SK-N-SH (cell line): ENCODE measurements around the gene AP1M2. TPM values are rescaled to one million over a fixed set of nuclear protein-coding genes. Genes with fewer than 3 reads are reported as not detected.

Experiments used
- CTCF ChIA-PET: fragments of 300-600, 350-600 bp; formaldehyde crosslinking; extraction: SDS; loops from one replicate; lab custom pipeline; 2021; lab: Yijun Ruan, JAX
- POLR2A ChIA-PET: fragments of 350-600 bp; sonication (Branson Sonifier 250); formaldehyde crosslinking; extraction: SDS; loops from one replicate; lab custom pipeline; 2020; ENCODE audit warnings: antibody characterized with exemption, inconsistent platforms; lab: Yijun Ruan, JAX
- DNase-seq: peaks from one replicate; pipeline ENCODE4 v3.0.0; 2012
- H2AFZ ChIP-seq: fragments of 200-600 bp; sonication (generic); 2 replicates; pipeline ENCODE4 v1.8.1; 2016; ENCODE audit warnings: antibody characterized with exemption, mild to moderate bottlenecking, low read depth
- H3F3A ChIP-seq: fragments of 200-600 bp; sonication (generic); replicated peaks from 2 replicates; pipeline ENCODE3; 2016; ENCODE audit warnings: antibody characterized with exemption, mild to moderate bottlenecking; ENCODE audit not compliant: insufficient read depth
- H3K27ac ChIP-seq, 2 experiments: fragments of 200-500 bp in 1 of 2; fragments of 200-600 bp in 1 of 2; sonication (Bioruptor generic) in 1 of 2; sonication (generic), shearing (Covaris generic) in 1 of 2; 2 replicates each; pipeline versions ENCODE4 v1.5.1 to v1.6.1; 2014 to 2016; ENCODE audit warnings: low read depth in 2 of 2, inconsistent platforms in 1 of 2, low read length in 1 of 2, mild to moderate bottlenecking in 1 of 2, mixed read lengths in 1 of 2
- H3K27me3 ChIP-seq: fragments of 200-600 bp; sonication (generic), shearing (Covaris generic); 2 replicates; pipeline ENCODE4 v1.6.1; 2016; ENCODE audit warnings: mixed run types; ENCODE audit not compliant: insufficient read depth
- H3K36me3 ChIP-seq, 2 experiments: fragments of 200-500 bp in 1 of 2; fragments of 200-600 bp in 1 of 2; sonication (Bioruptor generic) in 1 of 2; sonication (generic) in 1 of 2; replicated peaks in 1 of 2; 2 replicates each; pipeline versions ENCODE3 to v1.5.1; 2014 to 2016; ENCODE audit warnings: low read length in 1 of 2, mild to moderate bottlenecking in 1 of 2; ENCODE audit not compliant: insufficient read depth in 2 of 2, control insufficient read depth in 1 of 2
- H3K4me1 ChIP-seq, 2 experiments: fragments of 200-500 bp in 1 of 2; fragments of 200-600 bp in 1 of 2; sonication (Bioruptor generic) in 1 of 2; sonication (generic), shearing (Covaris generic) in 1 of 2; 2 replicates each; pipeline versions ENCODE4 v1.5.1 to v1.6.1; 2014 to 2016; ENCODE audit warnings: low read depth in 1 of 2, low read length in 1 of 2, mixed run types in 1 of 2; ENCODE audit not compliant: insufficient read depth in 2 of 2, control insufficient read depth in 1 of 2
- H3K4me2 ChIP-seq: fragments of 200-600 bp; sonication (generic), shearing (Covaris generic); 2 replicates; pipeline ENCODE4 v1.6.1; 2017; ENCODE audit warnings: mixed run types
- H3K4me3 ChIP-seq, 2 experiments: fragments of 200-500 bp in 1 of 2; fragments of 200-600 bp in 1 of 2; sonication (Bioruptor generic) in 1 of 2; sonication (generic), shearing (Covaris generic) in 1 of 2; 2 replicates each; pipeline versions ENCODE4 v1.5.1 to v1.8.1; 2014 to 2016; ENCODE audit warnings: low read depth in 2 of 2, inconsistent platforms in 1 of 2, low read length in 1 of 2, mild to moderate bottlenecking in 1 of 2, mixed read lengths in 1 of 2, moderate library complexity in 1 of 2
- H3K79me2 ChIP-seq: fragments of 200-600 bp; sonication (generic); 2 replicates; pipeline ENCODE4 v1.8.1; 2017; ENCODE audit warnings: mild to moderate bottlenecking; ENCODE audit not compliant: insufficient read depth
- H3K9ac ChIP-seq: fragments of 200-600 bp; sonication (generic); 2 replicates; pipeline ENCODE4 v1.6.1; 2017; ENCODE audit warnings: mixed run types
- H3K9me2 ChIP-seq: fragments of 200-600 bp; sonication (generic); 2 replicates; pipeline ENCODE4 v1.6.1; 2017; ENCODE audit warnings: mixed run types
- H3K9me3 ChIP-seq: fragments of 200-600 bp; sonication (generic); 2 replicates; pipeline ENCODE4 v1.6.1; 2017; ENCODE audit warnings: mixed run types, mild to moderate bottlenecking, moderate library complexity
- H4K20me1 ChIP-seq: fragments of 200-600 bp; sonication (generic); 2 replicates; pipeline ENCODE4 v1.6.1; 2017; ENCODE audit warnings: mild to moderate bottlenecking, mixed run types; ENCODE audit not compliant: insufficient read depth
- CHD2 ChIP-seq: fragments of 150-350 bp; IDR thresholded peaks from 2 replicates; pipeline ENCODE4 v1.6.1; 2018; ENCODE audit warnings: low read length; ENCODE audit not compliant: partially characterized antibody
- ELF1 ChIP-seq: IDR thresholded peaks from 2 replicates; pipeline ENCODE4 v1.4.0; 2012
- FOXM1 ChIP-seq: IDR thresholded peaks from 2 replicates; pipeline ENCODE4 v1.4.0; 2012; ENCODE audit warnings: low read depth, mild to moderate bottlenecking
- MEF2A ChIP-seq: IDR thresholded peaks from 2 replicates; pipeline ENCODE4 v1.4.0; 2012; ENCODE audit warnings: low read depth, borderline replicate concordance
- MXI1 ChIP-seq: IDR thresholded peaks from 2 replicates; pipeline ENCODE4 v1.6.1; 2012; ENCODE audit warnings: mild to moderate bottlenecking, low read depth, low read length, improper control_type of control experiment
- SIN3A ChIP-seq: IDR thresholded peaks from 2 replicates; pipeline ENCODE4 v1.6.1; 2012; ENCODE audit warnings: low read depth, mild to moderate bottlenecking, low read length, moderate library complexity, borderline replicate concordance
- TCF12 ChIP-seq: IDR thresholded peaks from 2 replicates; pipeline ENCODE4 v1.4.0; 2012
- USF1 ChIP-seq: IDR thresholded peaks from 2 replicates; pipeline ENCODE4 v1.4.0; 2012; ENCODE audit warnings: low read depth, borderline replicate concordance
- YY1 ChIP-seq: IDR thresholded peaks from 2 replicates; pipeline ENCODE4 v1.4.0; 2012; ENCODE audit warnings: low read depth, mild to moderate bottlenecking
- WGBS: methylation state at CpG from one replicate; pipeline ENCODE4 v1.1.6; 2017; ENCODE audit warnings: low lambda C conversion rate; 5-methylcytosine and 5-hydroxymethylcytosine counted together
- polyA plus RNA-seq, 3 experiments: library from polyadenylated mRNA; depleted of rRNA; stranded (reverse); fragments of >200 nt; gene quantifications; 2 replicates each; pipeline ENCODE4 v1.2.3, GENCODE V29; 2012
- TF ChIP-seq, protein P1 (sequence below): IDR thresholded peaks from 2 replicates; pipeline ENCODE4; 2012
- TF ChIP-seq, protein P2 (sequence below): IDR thresholded peaks from 2 replicates; pipeline ENCODE4 v1.4.0; 2012; ENCODE audit warnings: low read depth, borderline replicate concordance

The AP1M2 gene
- polyA plus RNA-seq, 1 of the 3 experiments (the other 2 are of a cell fraction) = 0.30 TPM

DNA sequence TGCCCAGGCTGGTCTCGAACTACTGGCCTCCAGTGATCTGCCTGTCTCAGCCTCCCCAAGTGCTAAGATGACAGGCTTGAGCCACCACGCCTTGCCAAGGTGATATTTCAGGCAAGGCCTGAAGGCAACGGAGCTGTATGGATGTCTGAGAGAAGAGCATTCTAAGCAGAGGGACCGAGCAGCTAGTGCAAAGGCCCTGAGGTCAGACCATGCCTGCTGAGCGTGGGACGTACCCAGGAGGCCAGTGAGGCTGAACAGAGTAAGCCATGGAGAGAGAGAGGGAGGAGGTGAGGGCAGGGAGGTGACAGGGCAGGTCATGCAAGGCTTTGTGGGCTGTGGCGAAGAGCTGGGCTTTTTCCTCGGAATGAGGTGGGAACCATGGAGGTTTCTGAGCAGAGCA lies 34.9 kb upstream of the AP1M2 start:
- Histone ChIP-seq H3K36me3 (no peaks in the 10 kb centered on the region), H3K79me2 (peaks cover 60% of the 10 kb centered on the region), H3K4me1 (peaks cover 0 to 3% of the 10 kb centered on the region in 2 experiments; a peak in 1 of 4 replicates), H3K27ac (no peak overlapping the region), H3K4me3 (no peak overlapping the region), H2AFZ (no peak overlapping the region), H4K20me1 (no peaks in the 10 kb centered on the region), H3K9me3 (no peaks in the 10 kb centered on the region), H3F3A (peaks cover 9% of the 10 kb centered on the region), H3K27me3 (no peaks in the 10 kb centered on the region), H3K9ac (no peak overlapping the region), H3K9me2 (no peaks in the 10 kb centered on the region), H3K4me2 (no peak overlapping the region)
- 96% methylated on average over 8 of the region's 8 CpGs for WGBS
- ChIA-PET POLR2A (no interaction called here), CTCF (interaction anchor here (1.0 to 4.7 kb wide), 4 partner anchors 23 to 140 kb away, joined by 3 to 21 read pairs (median 10); no protein-coding TSS in a partner anchor)
- DNase-seq = no peak
- TF ChIP-seq, protein P1, sequence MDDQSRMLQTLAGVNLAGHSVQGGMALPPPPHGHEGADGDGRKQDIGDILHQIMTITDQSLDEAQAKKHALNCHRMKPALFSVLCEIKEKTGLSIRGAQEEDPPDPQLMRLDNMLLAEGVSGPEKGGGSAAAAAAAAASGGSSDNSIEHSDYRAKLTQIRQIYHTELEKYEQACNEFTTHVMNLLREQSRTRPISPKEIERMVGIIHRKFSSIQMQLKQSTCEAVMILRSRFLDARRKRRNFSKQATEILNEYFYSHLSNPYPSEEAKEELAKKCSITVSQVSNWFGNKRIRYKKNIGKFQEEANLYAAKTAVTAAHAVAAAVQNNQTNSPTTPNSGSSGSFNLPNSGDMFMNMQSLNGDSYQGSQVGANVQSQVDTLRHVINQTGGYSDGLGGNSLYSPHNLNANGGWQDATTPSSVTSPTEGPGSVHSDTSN = no peak
- TF ChIP-seq FOXM1 = no peak
- TF ChIP-seq USF1 = no peak

GRCh38 chr19:10620786-10621185 lies 33.7 kb upstream of the AP1M2 start:
- Histone ChIP-seq H2AFZ (no peak overlapping the region), H3K4me1 (peaks cover 0 to 3% of the 10 kb centered on the region in 2 experiments; a peak in 1 of 4 replicates), H3K4me3 (no peak overlapping the region), H4K20me1 (no peaks in the 10 kb centered on the region), H3K27ac (no peak overlapping the region), H3K9ac (no peak overlapping the region), H3K9me2 (no peaks in the 10 kb centered on the region), H3K27me3 (no peaks in the 10 kb centered on the region), H3K4me2 (no peak overlapping the region), H3K36me3 (no peaks in the 10 kb centered on the region), H3F3A (peaks cover 9% of the 10 kb centered on the region), H3K79me2 (peaks cover 58% of the 10 kb centered on the region), H3K9me3 (no peaks in the 10 kb centered on the region)
- TF ChIP-seq SIN3A (no peak), MXI1 (no peak), CHD2 (no peak), ELF1 (no peak), YY1 (no peak), TCF12 (no peak), USF1 (no peak), MEF2A (no peak)
- TF ChIP-seq, protein P2, sequence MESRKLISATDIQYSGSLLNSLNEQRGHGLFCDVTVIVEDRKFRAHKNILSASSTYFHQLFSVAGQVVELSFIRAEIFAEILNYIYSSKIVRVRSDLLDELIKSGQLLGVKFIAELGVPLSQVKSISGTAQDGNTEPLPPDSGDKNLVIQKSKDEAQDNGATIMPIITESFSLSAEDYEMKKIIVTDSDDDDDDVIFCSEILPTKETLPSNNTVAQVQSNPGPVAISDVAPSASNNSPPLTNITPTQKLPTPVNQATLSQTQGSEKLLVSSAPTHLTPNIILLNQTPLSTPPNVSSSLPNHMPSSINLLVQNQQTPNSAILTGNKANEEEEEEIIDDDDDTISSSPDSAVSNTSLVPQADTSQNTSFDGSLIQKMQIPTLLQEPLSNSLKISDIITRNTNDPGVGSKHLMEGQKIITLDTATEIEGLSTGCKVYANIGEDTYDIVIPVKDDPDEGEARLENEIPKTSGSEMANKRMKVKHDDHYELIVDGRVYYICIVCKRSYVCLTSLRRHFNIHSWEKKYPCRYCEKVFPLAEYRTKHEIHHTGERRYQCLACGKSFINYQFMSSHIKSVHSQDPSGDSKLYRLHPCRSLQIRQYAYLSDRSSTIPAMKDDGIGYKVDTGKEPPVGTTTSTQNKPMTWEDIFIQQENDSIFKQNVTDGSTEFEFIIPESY = no peak
- ChIA-PET CTCF (interaction anchor here (1.1 to 4.7 kb wide), 3 partner anchors 24 to 49 kb away, joined by 3 to 21 read pairs (median 18); no protein-coding TSS in a partner anchor), POLR2A (no interaction called here)
- 93% methylated on average over 4 of the region's 4 CpGs for WGBS
- DNase-seq = no peak
